ENCODE results near the gene SYT1.

Gene SYT1

DNA sequence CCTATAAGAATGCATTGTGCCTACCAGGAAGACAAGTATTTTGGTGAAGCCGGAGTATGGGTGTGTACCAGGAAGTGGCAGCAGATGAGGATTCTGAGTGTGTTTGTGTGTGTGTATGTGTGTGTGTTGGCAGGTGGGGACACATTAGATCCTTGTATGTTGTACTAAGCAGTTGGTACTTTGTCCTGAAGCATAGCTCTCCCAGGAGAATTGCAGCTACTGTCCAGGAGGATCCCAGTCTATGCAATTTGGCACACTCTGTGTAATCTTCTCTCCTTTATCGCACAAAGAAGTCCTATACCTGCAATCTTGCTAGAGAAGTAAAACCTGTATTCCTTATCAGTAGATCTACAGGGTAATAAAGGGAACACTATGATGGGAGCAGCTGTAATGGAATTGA, 549.7 kb downstream of the SYT1 start:
- TF ChIP-seq, protein P1, sequence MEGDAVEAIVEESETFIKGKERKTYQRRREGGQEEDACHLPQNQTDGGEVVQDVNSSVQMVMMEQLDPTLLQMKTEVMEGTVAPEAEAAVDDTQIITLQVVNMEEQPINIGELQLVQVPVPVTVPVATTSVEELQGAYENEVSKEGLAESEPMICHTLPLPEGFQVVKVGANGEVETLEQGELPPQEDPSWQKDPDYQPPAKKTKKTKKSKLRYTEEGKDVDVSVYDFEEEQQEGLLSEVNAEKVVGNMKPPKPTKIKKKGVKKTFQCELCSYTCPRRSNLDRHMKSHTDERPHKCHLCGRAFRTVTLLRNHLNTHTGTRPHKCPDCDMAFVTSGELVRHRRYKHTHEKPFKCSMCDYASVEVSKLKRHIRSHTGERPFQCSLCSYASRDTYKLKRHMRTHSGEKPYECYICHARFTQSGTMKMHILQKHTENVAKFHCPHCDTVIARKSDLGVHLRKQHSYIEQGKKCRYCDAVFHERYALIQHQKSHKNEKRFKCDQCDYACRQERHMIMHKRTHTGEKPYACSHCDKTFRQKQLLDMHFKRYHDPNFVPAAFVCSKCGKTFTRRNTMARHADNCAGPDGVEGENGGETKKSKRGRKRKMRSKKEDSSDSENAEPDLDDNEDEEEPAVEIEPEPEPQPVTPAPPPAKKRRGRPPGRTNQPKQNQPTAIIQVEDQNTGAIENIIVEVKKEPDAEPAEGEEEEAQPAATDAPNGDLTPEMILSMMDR (conservative IDR thresholded peaks at IDR 0.05; ENCODE audit: low read depth, low read length) = no peak
- no peak overlapping the region for H3K4me3 ChIP-seq (ENCODE audit: low read depth, low read length)
- DNase-seq (ENCODE audit: low read depth) = no peak

DNA sequence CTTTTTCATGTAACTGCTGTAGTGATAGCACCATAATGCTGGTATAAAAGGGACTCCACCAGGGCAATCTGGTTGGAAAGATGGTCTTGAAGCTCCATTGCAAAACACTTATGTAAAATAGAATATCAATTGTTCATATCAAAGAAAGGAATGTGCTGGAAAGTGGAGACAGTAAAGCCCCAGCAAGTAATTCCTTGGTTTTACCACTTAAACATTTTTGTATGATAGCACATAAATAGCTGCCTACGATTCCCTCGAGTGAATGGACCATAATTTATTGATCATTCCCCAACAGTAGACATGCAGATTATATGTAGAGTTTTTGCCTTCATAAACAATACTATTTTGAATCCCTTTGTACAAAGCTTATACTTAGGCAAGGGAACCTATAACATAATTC, 550.7 kb downstream of the SYT1 start:
- no peak overlapping the region for H3K4me3 ChIP-seq (ENCODE audit: low read depth, low read length)
- TF ChIP-seq, protein P1 (conservative IDR thresholded peaks at IDR 0.05; ENCODE audit: low read depth, low read length) = no peak
- no peak for DNase-seq (ENCODE audit: low read depth)

DNA sequence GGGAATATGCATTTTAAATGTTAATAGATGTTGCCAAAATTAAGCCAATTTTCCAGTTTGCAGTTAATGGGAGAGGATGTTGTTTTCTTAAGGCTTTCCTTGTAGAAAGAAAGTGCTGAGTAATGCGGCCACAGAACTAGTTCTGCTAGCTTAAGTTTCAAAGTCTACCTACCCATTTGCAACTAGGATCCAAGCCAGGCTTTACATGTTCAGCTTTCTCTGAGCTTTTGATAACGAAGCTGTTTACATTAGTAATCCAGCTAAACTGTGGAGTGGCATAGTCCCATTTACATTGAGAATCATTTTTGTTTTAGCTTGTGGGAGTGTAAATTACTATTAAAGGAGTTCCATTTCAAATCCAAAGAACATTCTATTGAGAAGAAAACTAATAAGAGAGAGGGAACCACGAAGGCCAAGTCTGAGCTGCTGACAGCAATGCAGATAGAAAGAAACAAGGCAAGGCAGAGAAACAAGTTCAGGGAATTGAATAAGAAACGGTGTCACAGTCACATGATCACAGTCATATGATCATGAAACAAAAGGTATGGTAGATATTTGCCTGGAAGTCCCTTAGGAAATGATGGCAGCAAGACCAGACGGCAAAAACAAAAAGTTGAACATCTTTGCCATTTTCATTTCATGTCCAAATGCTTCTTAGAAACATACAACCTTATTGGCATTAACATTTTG, 551.3 kb downstream of the SYT1 start:
- peak; percentile 60 for DNase-seq (ENCODE audit: low read depth)
- H3K4me3 ChIP-seq (ENCODE audit: low read depth, low read length) = no peak overlapping the region
- TF ChIP-seq, protein P1 (conservative IDR thresholded peaks at IDR 0.05; ENCODE audit: low read depth, low read length) = no peak

DNA sequence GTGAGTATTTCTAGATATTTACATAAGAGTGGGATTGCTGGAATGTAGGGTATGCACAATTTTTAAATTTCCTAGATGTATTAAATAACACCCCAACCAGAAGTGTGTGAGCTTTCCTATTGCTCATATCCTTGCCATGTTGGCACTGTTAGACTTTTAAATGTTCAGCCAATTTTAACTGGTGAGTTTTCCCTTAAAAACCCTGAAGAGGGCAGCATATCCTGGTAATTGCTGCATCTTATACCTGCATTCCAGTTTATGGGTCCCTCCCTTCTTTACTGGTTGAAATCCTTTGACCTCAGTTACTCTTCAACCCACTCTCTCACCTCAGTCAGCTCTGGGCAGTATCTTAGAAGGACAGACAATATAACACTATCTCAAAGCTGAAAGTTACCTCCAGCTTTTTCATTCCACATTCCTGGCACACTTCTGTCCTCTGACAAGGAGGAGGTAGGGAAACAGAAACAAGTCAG, 555.6 kb downstream of the SYT1 start:
- peak; percentile 96 for DNase-seq (ENCODE audit: low read depth)
- H3K4me3 ChIP-seq (ENCODE audit: low read depth, low read length) = no peak overlapping the region
- TF ChIP-seq, protein P1 (conservative IDR thresholded peaks at IDR 0.05; ENCODE audit: low read depth, low read length) = peak; percentile 67

DNA sequence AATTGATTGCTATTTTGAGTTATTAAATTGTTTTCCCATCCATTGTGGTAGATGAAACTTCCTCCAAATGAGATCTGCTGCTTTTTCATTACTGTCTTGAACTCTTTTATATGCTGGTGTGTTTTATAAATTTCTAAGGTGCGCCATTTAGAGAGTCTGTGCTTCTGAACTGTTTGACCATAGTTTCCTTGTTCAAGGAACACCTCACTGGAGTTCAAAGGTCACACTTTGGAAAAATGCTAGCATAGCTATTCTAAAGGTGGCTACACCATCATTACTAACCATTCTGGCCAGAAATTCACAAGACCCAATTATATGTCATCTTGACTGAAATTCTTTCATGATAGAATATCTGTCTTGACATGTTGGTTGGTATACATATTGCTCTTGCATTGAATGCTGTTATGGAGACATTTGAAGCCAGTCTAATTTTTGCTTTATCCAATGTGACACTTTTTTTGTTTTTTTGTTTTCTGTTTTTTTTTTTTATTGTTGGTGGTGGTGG, 556.7 kb downstream of the SYT1 start:
- no peak for DNase-seq (ENCODE audit: low read depth)
- TF ChIP-seq, protein P1 (conservative IDR thresholded peaks at IDR 0.05; ENCODE audit: low read depth, low read length) = no peak
- H3K4me3 ChIP-seq (ENCODE audit: low read depth, low read length) = no peak overlapping the region

DNA sequence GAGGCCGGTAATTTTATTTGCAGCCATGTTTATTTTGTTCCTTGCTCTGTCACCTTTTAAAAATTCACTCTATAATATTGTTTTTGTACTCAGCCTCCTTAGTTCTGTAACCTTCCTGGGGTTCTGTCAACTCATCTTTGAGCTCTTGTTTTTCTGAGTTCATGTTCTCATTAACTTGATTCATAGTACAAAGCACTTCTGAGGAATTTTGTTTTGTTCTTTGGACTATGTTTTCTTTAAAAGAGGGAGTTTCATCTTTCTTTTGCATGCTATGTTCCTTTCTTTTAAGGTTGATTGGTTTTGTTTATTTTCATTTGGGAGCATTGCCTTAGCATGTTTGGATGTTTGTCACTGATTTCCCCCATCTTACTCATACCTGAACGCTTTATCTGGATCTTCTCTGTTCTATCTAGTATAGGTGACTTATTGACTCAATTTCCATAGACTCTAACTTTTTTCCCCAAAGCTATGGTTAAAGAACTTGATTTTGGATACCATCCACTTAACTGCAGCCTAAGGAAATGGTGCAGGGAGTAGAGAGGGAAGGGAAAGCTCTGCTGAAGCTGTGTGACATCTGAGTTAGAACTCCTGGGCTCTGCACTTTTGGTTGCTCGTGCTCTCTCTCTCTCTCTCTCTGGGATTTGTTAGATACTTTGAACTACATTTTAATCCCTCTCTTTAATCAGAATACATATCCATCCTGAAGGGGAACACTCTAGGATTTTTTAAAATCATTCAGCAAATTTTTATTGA, 557.7 kb downstream of the SYT1 start:
- DNase-seq (ENCODE audit: low read depth) = peak; percentile 70
- TF ChIP-seq, protein P1 (conservative IDR thresholded peaks at IDR 0.05; ENCODE audit: low read depth, low read length) = no peak
- H3K4me3 ChIP-seq (ENCODE audit: low read depth, low read length) = no peak overlapping the region
